Mucosa of descending colon (tissue), 3 donors: ENCODE results near the gene ADGRG2. TPM values are rescaled to one million over a fixed set of nuclear protein-coding genes. Genes with fewer than 3 reads are reported as not detected.

ENCODE experiments used
- ATAC-seq: fragments of 200-7000 bp; cut with Tn5 transposase; one replicate; pipeline ENCODE4 v1.9.1; 2020; ENCODE audit warnings: mild to moderate bottlenecking, moderate library complexity
- DNase-seq, 3 donors: peaks; one replicate each; pipeline ENCODE4 v3.0.0-alpha.2; 2020
- H3K36me3 ChIP-seq: fragments of 200-600 bp; one replicate; pipeline ENCODE4 v1.8.0; 2021; ENCODE audit warnings: low read depth, mild to moderate bottlenecking
- H3K4me1 ChIP-seq: fragments of 200-600 bp; one replicate; pipeline ENCODE4 v1.8.0; 2021; ENCODE audit warnings: low read depth, mild to moderate bottlenecking
- H3K4me3 ChIP-seq: fragments of 200-600 bp; one replicate; pipeline ENCODE4 v1.8.0; 2021; ENCODE audit warnings: mild to moderate bottlenecking
- H3K9me3 ChIP-seq: fragments of 200-600 bp; one replicate; pipeline ENCODE4 v1.8.0; 2021; ENCODE audit warnings: mild to moderate bottlenecking
- CTCF ChIP-seq: fragments of 200-600 bp; IDR thresholded peaks from one replicate; pipeline ENCODE4 v1.8.0; 2022; ENCODE audit warnings: antibody characterized with exemption, mild to moderate bottlenecking
- intact Hi-C, 2 donors: fragments of 100-400 bp; cut with DNase I in 1 of 2; cut with micrococcal nuclease in 1 of 2; formaldehyde crosslinking; loops; one replicate each; pipeline versions ENCODE4 v1.11.0 to v1.11.1; 2022; cut with DNase I, micrococcal nuclease
- total RNA-seq, 3 donors: library from RNA; stranded (reverse); fragmentation: NEBNext Ultra II Directional in 2 of 3; extraction: Animal tissue kit (Norgen Biotek cat#: 25700) in 2 of 3; gene quantifications; one replicate each; pipeline versions ENCODE4 v1.2.1 to v1.2.4, GENCODE V29; 2021 to 2023
- donor health status: DM: no; HTN: no; CAD: no; lungs with moderate emphysema.
- donor health status: DM: no; HTN: no; CAD: no.
- donor health status: DM: no; HTN: yes; CAD: no.

Gene ADGRG2
- total RNA-seq, 3 donors from 2014 or later: 0.38 to 1.3 (median 0.39) TPM

GRCh38 chrX:19065535-19065934, 56.7 kb downstream of the ADGRG2 start:
- intact Hi-C loops: no loop called here
- Histone ChIP-seq H3K36me3 (no peaks in the 10 kb centered on the region), H3K4me1 (no peaks in the 10 kb centered on the region), H3K9me3 (no peaks in the 10 kb centered on the region), H3K4me3 (no peak overlapping the region)
- no peak for ATAC-seq
- TF ChIP-seq CTCF: no peak
- no peak for DNase-seq

GRCh38 chrX:19064175-19064574, 58.1 kb downstream of the ADGRG2 start:
- ATAC-seq: no peak
- intact Hi-C loops: no loop called here

GRCh38 chrX:19063030-19063429, 59.2 kb downstream of the ADGRG2 start:
- Histone ChIP-seq H3K9me3 (no peaks in the 10 kb centered on the region), H3K4me3 (no peak overlapping the region), H3K4me1 (no peaks in the 10 kb centered on the region), H3K36me3 (no peaks in the 10 kb centered on the region)
- DNase-seq: no peak
- intact Hi-C loops: no loop called here
- no peak for ATAC-seq
- no peak for TF ChIP-seq CTCF

More at GRCh38 chrX:19064175-19064574, 58.1 kb downstream of the ADGRG2 start:
- H3K4me1 ChIP-seq: no peaks in the 10 kb centered on the region
- H3K9me3 ChIP-seq: no peaks in the 10 kb centered on the region
- no peak overlapping the region for H3K4me3 ChIP-seq
- DNase-seq: no peak
- no peaks in the 10 kb centered on the region for H3K36me3 ChIP-seq
- TF ChIP-seq CTCF: no peak

GRCh38 chrX:19059067-19059466, 63.2 kb downstream of the ADGRG2 start:
- TF ChIP-seq CTCF: no peak
- Histone ChIP-seq H3K4me1 (no peaks in the 10 kb centered on the region), H3K36me3 (no peaks in the 10 kb centered on the region), H3K9me3 (no peaks in the 10 kb centered on the region), H3K4me3 (no peak overlapping the region)
- no peak for DNase-seq
- intact Hi-C loops: no loop called here
- no peak for ATAC-seq

GRCh38 chrX:19057856-19058255, 64.4 kb downstream of the ADGRG2 start:
- Histone ChIP-seq H3K36me3 (no peaks in the 10 kb centered on the region), H3K4me1 (no peaks in the 10 kb centered on the region), H3K9me3 (no peaks in the 10 kb centered on the region), H3K4me3 (no peak overlapping the region)
- no peak for ATAC-seq
- intact Hi-C loops: no loop called here
- DNase-seq: no peak
- no peak for TF ChIP-seq CTCF

- H3K9me3 ChIP-seq: no peaks in the 10 kb centered on the region
- H3K4me3 ChIP-seq: no peak overlapping the region
- no peaks in the 10 kb centered on the region for H3K4me1 ChIP-seq
- no peak for ATAC-seq
- H3K36me3 ChIP-seq: no peaks in the 10 kb centered on the region
- intact Hi-C loops: no loop called here
- DNase-seq: no peak
- no peak for TF ChIP-seq CTCF
Observed at GRCh38 chrX:19049110-19049509, 73.2 kb downstream of the ADGRG2 start.
